Central memory CD8-positive, alpha-beta T cell (primary cell): ENCODE results near the gene TMA7.
"Not testable (repeated sequence)": the region's sequence is repeated elsewhere in the genome, so short reads cannot be mapped to it uniquely, and the experiment has no call there.

Experiments used
- ATAC-seq: fragments of 150-1000 bp; cut with Tn5 transposase; replicated peaks from 2 replicates; pipeline ENCODE4 v1.10.0; 2022; ENCODE audit warnings: mild to moderate bottlenecking, moderate FRiP score, moderate number of reproducible peaks; ENCODE audit not compliant: poor library complexity, severe bottlenecking; ENCODE audit errors: extremely low read depth
- DNase-seq, 2 donors: peaks; one replicate each; pipeline ENCODE4 v3.0.0; 2021; ENCODE audit warnings: low spot score in 2 of 2
- H3K27ac Mint-ChIP-seq: one replicate; pipeline ENCODE4 v1.8.0; 2022; ENCODE audit warnings: low read depth, mild to moderate bottlenecking, moderate library complexity, mixed read lengths
- H3K27me3 Mint-ChIP-seq: one replicate; pipeline ENCODE4 v1.8.0; 2022; ENCODE audit warnings: mixed read lengths
- H3K36me3 Mint-ChIP-seq: one replicate; pipeline ENCODE4 v1.8.0; 2022; ENCODE audit warnings: mild to moderate bottlenecking, moderate library complexity, mixed read lengths; ENCODE audit not compliant: insufficient read depth
- H3K4me1 Mint-ChIP-seq: one replicate; pipeline ENCODE4 v1.8.0; 2022; ENCODE audit warnings: mixed read lengths
- H3K4me3 Mint-ChIP-seq: one replicate; pipeline ENCODE4 v1.8.0; 2022; ENCODE audit warnings: mild to moderate bottlenecking, moderate library complexity, mixed read lengths
- H3K9me3 Mint-ChIP-seq: one replicate; pipeline ENCODE4 v1.8.0; 2022; ENCODE audit warnings: mixed read lengths

Gene TMA7

DNA sequence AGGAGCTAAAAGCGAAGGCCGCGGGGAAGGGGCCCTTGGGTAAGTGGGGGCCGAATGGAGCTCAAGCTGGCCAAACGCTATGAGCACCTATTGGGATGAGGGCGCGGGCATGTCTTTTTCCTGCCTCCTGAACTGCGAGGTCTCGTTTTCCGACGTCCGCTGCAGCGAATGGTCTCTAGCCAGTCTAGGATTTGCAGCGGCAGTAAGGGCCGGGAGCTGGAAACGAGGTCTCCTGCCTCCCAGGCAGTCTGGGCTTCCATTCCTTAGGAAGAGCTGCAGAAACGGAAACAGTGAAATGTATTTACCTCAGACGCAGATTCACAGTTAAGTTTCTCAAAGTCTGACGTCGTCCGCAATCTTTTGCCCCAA is 517 bp downstream of the TMA7 start:
- H3K4me3 Mint-ChIP-seq, result peak overlapping the region; percentile 93
- peak; percentile 5 for ATAC-seq

DNA sequence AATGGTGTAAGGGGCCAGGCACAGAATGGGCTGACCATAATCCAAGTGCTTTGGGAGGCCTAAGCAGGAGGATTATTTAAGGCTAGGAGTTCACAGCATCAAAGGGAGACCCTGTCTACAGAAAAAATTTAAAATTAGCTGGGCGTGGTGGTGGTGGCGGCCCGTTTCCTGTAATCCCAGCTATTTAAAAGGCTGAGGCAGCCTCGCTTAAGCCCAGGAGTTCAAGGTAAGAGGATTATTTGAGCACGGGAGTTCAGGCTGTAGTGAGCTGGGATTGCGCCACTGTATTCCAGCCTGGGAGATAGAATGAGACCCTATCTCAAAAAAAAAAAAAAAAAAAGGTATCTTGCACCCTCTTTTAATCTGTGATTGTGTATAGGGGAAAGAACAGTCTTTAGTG is 1.9 kb downstream of the TMA7 start:
- H3K36me3 Mint-ChIP-seq, result peaks cover 54% of the 10 kb centered on the region
- H3K9me3 Mint-ChIP-seq, result no peaks in the 10 kb centered on the region
- H3K4me1 Mint-ChIP-seq, result peaks cover 41% of the 10 kb centered on the region
- DNase-seq (no peak), ATAC-seq (no peak)
- H3K27me3 Mint-ChIP-seq, result no peaks in the 10 kb centered on the region
- H3K27ac Mint-ChIP-seq, result peak overlapping the region; percentile 99
- peak overlapping the region; percentile 93 for H3K4me3 Mint-ChIP-seq

More for the DNA sequence above, 517 bp downstream of the TMA7 start:
- DNase-seq, result no peak
- Mint-ChIP-seq H3K9me3 (no peaks in the 10 kb centered on the region), H3K27ac (peak overlapping the region; percentile 99), H3K36me3 (peaks cover 50% of the 10 kb centered on the region), H3K4me1 (peaks cover 30% of the 10 kb centered on the region), H3K27me3 (no peaks in the 10 kb centered on the region)

DNA sequence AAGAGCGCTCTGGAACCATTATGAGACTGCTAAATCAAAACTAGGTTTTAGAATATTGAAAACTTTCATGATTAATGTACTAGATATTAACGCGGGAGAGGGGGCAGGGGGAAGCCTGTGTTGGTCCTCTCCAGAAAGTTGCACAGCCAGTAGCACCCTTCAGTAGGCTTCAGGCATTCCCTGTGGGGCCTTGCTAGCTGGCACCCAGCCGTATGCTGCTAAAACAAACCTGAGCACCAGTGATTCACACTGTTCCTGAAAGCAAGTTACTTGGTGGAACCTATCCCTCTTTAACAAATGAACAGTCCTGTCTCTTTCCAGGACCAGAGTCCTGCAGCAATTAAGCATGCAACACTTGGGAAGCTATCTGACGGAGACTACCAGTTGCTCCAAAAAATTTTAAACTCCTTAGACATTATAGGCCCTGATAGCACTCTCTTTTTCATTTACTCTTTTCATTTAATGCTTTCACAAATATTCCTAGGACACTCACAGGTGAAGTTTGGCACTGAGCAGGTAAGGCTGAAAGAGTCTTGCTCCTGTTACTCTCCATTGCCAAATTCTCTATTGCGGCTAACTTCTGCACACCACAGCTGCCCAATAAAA is 5.3 kb downstream of the TMA7 start:
- peaks cover 48% of the 10 kb centered on the region for H3K36me3 Mint-ChIP-seq
- peak overlapping the region; percentile 92 for H3K4me3 Mint-ChIP-seq
- H3K27me3 Mint-ChIP-seq, result no peaks in the 10 kb centered on the region
- DNase-seq, result no peak
- no peak for ATAC-seq
- H3K27ac Mint-ChIP-seq, result no peak overlapping the region
- H3K4me1 Mint-ChIP-seq, result peaks cover 39% of the 10 kb centered on the region
- no peaks in the 10 kb centered on the region for H3K9me3 Mint-ChIP-seq

DNA sequence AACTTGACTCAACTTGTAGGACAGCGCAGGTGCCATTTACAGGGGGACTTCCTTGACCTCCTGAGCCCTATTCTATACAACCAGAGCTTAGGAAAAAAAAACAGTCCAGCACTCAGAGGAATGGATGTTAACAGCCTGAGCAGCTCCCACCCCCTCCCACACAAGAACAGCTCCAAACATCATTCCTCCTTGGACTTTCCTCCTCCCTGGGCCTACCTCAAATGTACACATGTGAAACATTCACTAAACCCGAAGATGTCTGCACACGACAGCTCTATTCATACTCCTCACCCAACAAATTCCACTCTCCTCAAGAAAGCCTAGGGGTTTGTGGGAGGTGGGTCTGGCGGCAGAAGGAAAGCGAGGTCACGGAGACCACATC is 6.0 kb downstream of the TMA7 start:
- H3K4me1 Mint-ChIP-seq, result peaks cover 34% of the 10 kb centered on the region
- H3K4me3 Mint-ChIP-seq, result peak overlapping the region; percentile 92
- H3K36me3 Mint-ChIP-seq, result peaks cover 44% of the 10 kb centered on the region
- no peak for ATAC-seq
- peak overlapping the region; percentile 87 for H3K27ac Mint-ChIP-seq
- H3K9me3 Mint-ChIP-seq, result no peaks in the 10 kb centered on the region
- no peak for DNase-seq
- H3K27me3 Mint-ChIP-seq, result no peaks in the 10 kb centered on the region

DNA sequence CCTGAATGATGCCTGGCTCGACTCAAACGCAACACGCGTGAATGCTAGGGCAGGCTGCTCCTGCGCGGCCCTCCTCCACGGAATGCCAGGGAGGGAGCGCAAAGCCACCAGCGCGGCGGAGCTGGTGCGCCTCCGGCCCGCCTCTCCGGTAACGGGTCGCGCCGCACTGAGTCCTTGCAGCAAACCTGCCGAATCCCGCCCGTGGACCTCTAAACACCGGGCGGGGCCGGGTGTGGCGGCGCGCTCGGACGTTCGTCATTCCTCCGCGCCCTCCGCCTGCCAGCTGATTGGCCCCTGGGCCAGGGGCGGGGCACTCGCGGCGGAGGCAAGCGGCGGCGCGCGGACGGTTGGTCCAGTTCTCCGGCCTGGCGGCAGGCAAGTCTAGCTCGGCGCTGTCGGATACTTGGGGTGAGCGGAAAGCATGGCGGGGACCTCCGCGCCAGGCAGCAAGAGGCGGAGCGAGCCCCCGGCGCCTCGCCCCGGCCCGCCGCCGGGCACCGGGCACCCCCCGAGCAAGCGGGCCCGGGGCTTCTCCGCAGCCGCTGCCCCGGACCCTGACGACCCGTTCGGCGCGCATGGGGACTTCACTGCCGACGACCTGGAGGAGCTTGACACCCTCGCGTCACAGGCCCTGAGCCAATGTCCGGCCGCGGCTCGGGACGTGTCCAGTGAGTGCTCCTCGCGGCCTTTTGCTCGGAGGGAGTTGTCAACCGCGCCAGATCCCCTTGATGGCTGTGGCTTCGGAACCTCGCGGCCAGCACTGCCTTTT is 6.6 kb downstream of the TMA7 start, which contains the start of gene ATRIP:
Gene ATRIP, plus strand, starts transcription at position 313 of the 769 bp plus-strand sequence. Its CDS starts 109 bp downstream, at position 422.
- Mint-ChIP-seq H3K4me3 (peak within 1 kb of the TSS; percentile 92), H3K36me3 (peaks cover 42% of the 10 kb centered on the region), H3K4me1 (peaks cover 29% of the 10 kb centered on the region), H3K27ac (peak within 1 kb of the TSS; percentile 87), H3K27me3 (no peaks in the 10 kb centered on the region), H3K9me3 (no peaks in the 10 kb centered on the region)
- peak; percentile 97 for ATAC-seq
- DNase-seq, result peak; percentile 67 to 74

GRCh38 chr3:48451270-48451669 is 11.2 kb downstream of the TMA7 start:
- no peaks in the 10 kb centered on the region for H3K27me3 Mint-ChIP-seq
- no peaks in the 10 kb centered on the region for H3K9me3 Mint-ChIP-seq
- peaks cover 27% of the 10 kb centered on the region for H3K36me3 Mint-ChIP-seq
- DNase-seq (no peak), ATAC-seq (no peak)
- no peak overlapping the region for H3K4me3 Mint-ChIP-seq
- peaks cover 18% of the 10 kb centered on the region for H3K4me1 Mint-ChIP-seq
- H3K27ac Mint-ChIP-seq, result no peak overlapping the region

GRCh38 chr3:48456456-48456855 is 16.4 kb downstream of the TMA7 start:
- H3K36me3 Mint-ChIP-seq, result peaks cover 31% of the 10 kb centered on the region
- H3K27ac Mint-ChIP-seq, result no peak overlapping the region
- H3K4me1 Mint-ChIP-seq, result peaks cover 5% of the 10 kb centered on the region
- DNase-seq, result no peak
- H3K27me3 Mint-ChIP-seq, result no peaks in the 10 kb centered on the region
- no peak overlapping the region for H3K4me3 Mint-ChIP-seq
- H3K9me3 Mint-ChIP-seq, result no peaks in the 10 kb centered on the region
- no peak for ATAC-seq

- no peaks in the 10 kb centered on the region for H3K27me3 Mint-ChIP-seq
- H3K4me1 Mint-ChIP-seq, result peaks cover 5% of the 10 kb centered on the region
- H3K9me3 Mint-ChIP-seq, result no peaks in the 10 kb centered on the region
- no peak for ATAC-seq
- H3K27ac Mint-ChIP-seq, result no peak overlapping the region
- DNase-seq, result no peak
- H3K36me3 Mint-ChIP-seq, result peaks cover 21% of the 10 kb centered on the region
- H3K4me3 Mint-ChIP-seq, result no peak overlapping the region
Observed at GRCh38 chr3:48459331-48459730, 19.3 kb downstream of the TMA7 start.

GRCh38 chr3:48459773-48460516 is 19.9 kb downstream of the TMA7 start:
- Mint-ChIP-seq H3K4me3 (no peak overlapping the region), H3K27ac (no peak overlapping the region), H3K9me3 (no peaks in the 10 kb centered on the region), H3K36me3 (peaks cover 19% of the 10 kb centered on the region), H3K4me1 (peaks cover 5% of the 10 kb centered on the region), H3K27me3 (no peaks in the 10 kb centered on the region)
- DNase-seq (no peak), ATAC-seq (no peak)

DNA sequence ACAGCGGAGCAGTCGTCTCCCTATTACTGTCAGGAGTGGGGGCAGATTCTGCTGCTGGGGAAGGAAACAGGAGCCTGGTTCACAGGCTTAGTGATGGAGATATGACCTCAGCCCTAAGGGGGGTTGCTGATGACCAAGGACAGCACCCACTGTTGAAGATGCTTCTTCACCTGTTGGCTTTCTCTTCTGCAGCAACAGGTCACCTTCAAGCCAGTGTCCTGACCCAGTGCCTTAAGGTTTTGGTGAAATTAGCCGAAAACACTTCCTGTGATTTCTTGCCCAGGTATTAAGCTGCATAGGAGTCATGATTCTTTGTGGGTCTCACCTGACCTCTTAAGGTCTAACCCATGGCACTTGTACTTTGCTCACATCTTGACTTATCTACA is 20.5 kb downstream of the TMA7 start:
- Mint-ChIP-seq H3K4me3 (no peak overlapping the region), H3K9me3 (no peaks in the 10 kb centered on the region), H3K4me1 (peaks cover 8% of the 10 kb centered on the region), H3K36me3 (peaks cover 15% of the 10 kb centered on the region), H3K27me3 (no peaks in the 10 kb centered on the region), H3K27ac (no peak overlapping the region)
- no peak for ATAC-seq
- DNase-seq, result no peak

DNA sequence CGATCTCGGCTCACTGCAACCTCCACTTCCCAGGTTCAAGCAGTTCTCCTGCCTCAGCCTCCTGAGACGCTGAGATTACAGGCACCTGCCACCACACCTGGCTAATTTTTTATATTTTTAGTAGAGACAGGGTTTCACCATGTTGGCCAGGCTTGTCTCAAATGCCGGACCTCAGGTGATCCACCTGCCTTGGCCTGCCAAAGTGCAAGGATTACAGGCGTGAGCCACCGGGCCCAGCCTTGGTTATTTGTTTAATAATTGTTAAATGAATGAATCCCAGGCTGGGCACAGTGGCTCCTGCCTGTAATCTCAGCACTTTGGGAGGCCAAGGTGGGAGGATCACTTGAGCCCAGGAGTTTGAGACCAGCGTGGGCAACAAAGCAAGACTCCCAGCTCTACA is 21.7 kb downstream of the TMA7 start:
- DNase-seq, H3K27ac Mint-ChIP-seq, H3K9me3 Mint-ChIP-seq, H3K27me3 Mint-ChIP-seq, ATAC-seq, H3K4me3 Mint-ChIP-seq: not testable (repeated sequence)
- peaks cover 20% of the 10 kb centered on the region for H3K36me3 Mint-ChIP-seq
- H3K4me1 Mint-ChIP-seq, result peaks cover 18% of the 10 kb centered on the region

DNA sequence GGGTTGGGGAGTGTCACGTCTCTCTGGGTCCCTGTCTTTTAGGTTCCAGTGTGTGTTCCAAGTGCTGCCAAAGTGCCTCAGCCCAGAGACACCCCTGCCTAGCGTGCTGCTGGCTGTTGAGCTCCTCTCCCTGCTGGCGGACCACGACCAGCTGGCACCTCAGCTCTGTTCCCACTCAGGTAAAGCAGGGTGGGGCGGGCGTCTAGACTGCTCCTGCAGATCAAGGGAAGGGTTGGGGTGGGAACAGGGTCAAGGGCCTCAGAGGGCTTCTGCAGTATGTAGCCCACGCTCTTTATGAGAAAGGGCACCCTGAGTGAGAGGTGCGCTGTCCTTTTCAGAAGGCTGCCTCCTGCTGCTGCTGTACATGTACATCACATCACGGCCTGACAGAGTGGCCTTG is 23.6 kb downstream of the TMA7 start:
- H3K9me3 Mint-ChIP-seq, result no peaks in the 10 kb centered on the region
- no peak overlapping the region for H3K27ac Mint-ChIP-seq
- ATAC-seq, result no peak
- peaks cover 17% of the 10 kb centered on the region for H3K36me3 Mint-ChIP-seq
- DNase-seq, result no peak
- H3K4me1 Mint-ChIP-seq, result peaks cover 36% of the 10 kb centered on the region
- no peak overlapping the region for H3K4me3 Mint-ChIP-seq
- no peaks in the 10 kb centered on the region for H3K27me3 Mint-ChIP-seq
